ENCODE results near the gene TSC22D3. TPM values are rescaled to one million over a fixed set of nuclear protein-coding genes. Genes with fewer than 3 reads are reported as not detected.

The TSC22D3 gene
- total RNA-seq, 4 donors from 2014 or later: 101 to 786 (median 475) TPM

GRCh38 chrX:107723511-107723910 lies 52.1 kb downstream of the TSC22D3 start:
- DNase-seq: no peak
- Histone ChIP-seq H3K4me3 (no peak overlapping the region), H3K27me3 (no peaks in the 10 kb centered on the region), H3K4me1 (no peaks in the 10 kb centered on the region), H3K27ac (no peak overlapping the region), H3K9me3 (no peaks in the 10 kb centered on the region), H3K36me3 (no peaks in the 10 kb centered on the region)
- intact Hi-C loops (cut with DNase I; ENCODE audit: low total_unique reads): no loop called here
- TF ChIP-seq POLR2A (IDR thresholded peaks at IDR 0.05) (no peak), CTCF (IDR thresholded peaks at IDR 0.05) (no peak)

GRCh38 chrX:107721966-107722707 lies 53.5 kb downstream of the TSC22D3 start:
- no peak for TF ChIP-seq CTCF (IDR thresholded peaks at IDR 0.05)
- no peak for TF ChIP-seq POLR2A (IDR thresholded peaks at IDR 0.05)
- H3K36me3 ChIP-seq: no peaks in the 10 kb centered on the region
- H3K9me3 ChIP-seq: no peaks in the 10 kb centered on the region
- peak overlapping the region; percentile 21 to 49 for H3K27ac ChIP-seq
- H3K4me1 ChIP-seq: no peaks in the 10 kb centered on the region
- H3K27me3 ChIP-seq: no peaks in the 10 kb centered on the region
- no peak overlapping the region for H3K4me3 ChIP-seq
- no peak for DNase-seq
- intact Hi-C loops (cut with DNase I; ENCODE audit: low total_unique reads): no loop called here

- intact Hi-C loops (cut with DNase I; ENCODE audit: low total_unique reads): no loop called here
- no peaks in the 10 kb centered on the region for H3K27me3 ChIP-seq
These were observed 54.3 kb downstream of the TSC22D3 start for GRCh38 chrX:107721318-107721717.

GRCh38 chrX:107718156-107718621 lies 57.4 kb downstream of the TSC22D3 start:
- Histone ChIP-seq H3K4me1 (no peaks in the 10 kb centered on the region), H3K4me3 (no peak overlapping the region), H3K36me3 (no peaks in the 10 kb centered on the region), H3K27ac (peak overlapping the region; percentile 95 to 96), H3K9me3 (no peaks in the 10 kb centered on the region), H3K27me3 (no peaks in the 10 kb centered on the region)
- DNase-seq: peak; percentile 82 to 94
- intact Hi-C loops (cut with DNase I; ENCODE audit: low total_unique reads): loop anchor here (5.0 kb wide), 1 partner anchor 59 kb away; the partner anchor contains the start of genes NCBP2L and TSC22D3
- TF ChIP-seq CTCF (IDR thresholded peaks at IDR 0.05): peak; percentile 75 to 87 (median 80)
- no peak for TF ChIP-seq POLR2A (IDR thresholded peaks at IDR 0.05)

More at GRCh38 chrX:107721318-107721717, 54.3 kb downstream of the TSC22D3 start:
- no peak for DNase-seq
- Histone ChIP-seq H3K9me3 (no peaks in the 10 kb centered on the region), H3K36me3 (no peaks in the 10 kb centered on the region), H3K4me1 (no peaks in the 10 kb centered on the region), H3K4me3 (no peak overlapping the region), H3K27ac (peak overlapping the region; percentile 21 to 49)
- no peak for TF ChIP-seq CTCF (IDR thresholded peaks at IDR 0.05)
- TF ChIP-seq POLR2A (IDR thresholded peaks at IDR 0.05): no peak

All from uterus (tissue), 4 donors.